SKM-1 (cell line): ENCODE measurements around the gene FAM83D.

ENCODE experiments used
- DNase-seq: peaks from one replicate; lab custom pipeline; 2025; ENCODE audit not compliant: unreplicated experiment; lab: John Stamatoyannopoulos, UW

FAM83D gene

DNA sequence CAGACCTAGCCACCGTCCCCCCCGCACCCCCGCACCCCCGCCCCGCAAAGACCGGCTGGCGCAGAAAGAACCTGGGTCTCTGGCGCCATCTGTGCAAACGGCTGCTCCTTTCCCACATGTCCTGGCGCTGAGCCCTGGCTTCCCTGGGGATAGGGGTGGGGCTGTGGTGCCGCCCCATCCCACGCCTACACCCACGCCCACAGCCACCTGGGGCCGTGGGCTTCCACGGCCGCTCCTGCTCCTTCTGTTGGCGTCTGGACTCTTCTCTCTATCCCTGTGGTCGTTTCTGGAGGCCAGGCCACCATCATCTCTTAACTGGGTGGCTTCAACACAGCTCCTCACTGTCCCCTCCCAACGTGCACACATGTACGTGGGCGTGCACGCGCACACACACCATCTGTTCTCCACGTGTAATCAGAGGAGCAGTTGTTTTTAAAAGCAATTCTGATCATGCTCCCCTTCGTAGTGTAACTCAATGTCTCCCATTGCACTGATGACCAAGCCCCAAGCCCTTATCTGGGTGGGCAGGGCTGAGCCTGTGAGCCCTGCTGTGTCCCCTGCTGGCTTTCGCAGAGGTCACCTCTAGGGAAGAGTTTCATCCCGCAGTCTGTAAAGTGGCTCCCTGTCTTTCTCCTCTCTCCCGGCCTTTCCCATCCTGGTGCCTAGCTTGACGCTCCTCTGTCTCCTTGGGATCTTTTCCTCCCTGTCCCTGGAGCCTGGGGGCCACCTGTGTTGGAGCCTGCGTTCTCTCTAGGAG is 31.9 kb upstream of the FAM83D start:
- no peak for DNase-seq

GRCh38 chr20:38895098-38895949 is 30.9 kb upstream of the FAM83D start:
- no peak for DNase-seq

DNA sequence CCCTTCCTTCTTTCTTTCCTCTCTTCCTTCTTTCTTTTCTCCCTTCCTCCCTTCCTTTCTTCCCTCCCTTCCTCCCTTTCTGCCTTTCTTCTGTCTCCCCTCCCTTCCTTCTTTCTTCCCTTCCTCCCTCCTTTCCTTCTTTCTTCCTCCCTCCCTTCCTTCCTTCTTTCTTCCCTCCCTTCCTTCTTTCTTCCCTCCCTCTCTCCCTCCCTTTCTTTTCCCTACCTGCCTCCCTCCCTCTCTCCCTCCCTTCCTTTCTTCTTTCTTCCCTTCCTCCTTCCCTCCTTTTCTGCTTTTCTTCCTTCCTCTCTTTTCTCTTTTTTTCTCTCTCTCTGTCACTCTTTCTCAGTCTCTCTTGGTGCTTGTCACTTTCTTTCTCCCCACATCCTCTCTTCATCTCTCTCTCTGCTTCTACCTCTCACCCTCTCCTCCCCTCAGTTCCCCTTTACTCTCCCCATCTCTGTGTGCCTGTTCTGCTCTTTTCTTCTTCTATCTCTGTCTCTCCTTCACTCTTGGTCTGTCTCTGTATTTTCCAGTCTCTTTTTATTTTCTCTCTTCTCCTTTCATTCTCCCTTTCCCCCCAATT is 30.1 kb upstream of the FAM83D start:
- no peak for DNase-seq

- no peak for DNase-seq
These were observed 28.9 kb upstream of the FAM83D start for GRCh38 chr20:38897267-38897666.

- no peak for DNase-seq
These were observed 25.6 kb upstream of the FAM83D start for GRCh38 chr20:38900606-38901005.

DNA sequence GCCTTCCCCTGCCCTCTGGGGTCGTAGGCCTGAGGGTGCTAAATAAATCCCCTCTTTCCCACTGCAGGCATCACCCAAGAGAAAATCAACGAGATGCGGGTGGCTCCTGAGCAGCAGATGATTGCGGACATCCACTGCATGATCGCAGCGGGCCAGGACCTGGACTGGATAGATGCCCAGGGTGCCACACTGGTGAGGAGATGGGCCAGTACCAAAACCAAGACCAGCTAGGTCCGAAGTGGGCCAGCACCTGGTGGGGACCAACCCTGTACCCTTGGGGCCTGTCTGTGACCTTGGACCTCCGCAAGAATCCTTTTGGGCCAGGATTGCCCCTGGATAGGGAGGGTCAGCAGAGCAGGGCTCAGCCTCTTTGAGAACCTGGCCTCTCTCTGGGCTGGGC is 23.6 kb upstream of the FAM83D start:
- no peak for DNase-seq

- DNase-seq: no peak
These were observed 22.9 kb upstream of the FAM83D start for GRCh38 chr20:38903335-38903734.

DNA sequence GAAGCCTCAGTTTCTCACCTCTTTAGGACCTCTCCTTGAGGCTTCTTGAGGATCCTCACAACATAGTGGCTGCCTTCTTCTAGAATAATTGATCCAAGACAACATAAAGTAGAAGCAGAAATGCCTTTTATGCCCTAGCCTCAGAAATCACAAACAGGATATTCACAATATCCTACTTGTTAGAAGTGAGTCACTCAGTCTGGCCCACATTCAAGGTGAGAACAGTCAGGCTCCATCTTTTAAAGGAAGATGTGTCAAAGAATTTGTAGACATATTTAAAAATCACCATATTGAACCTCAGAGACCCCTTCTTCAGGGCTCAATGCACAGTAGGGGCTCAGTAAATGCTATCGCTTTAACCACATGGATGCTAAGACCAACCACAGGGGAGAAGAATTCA is 20.8 kb upstream of the FAM83D start:
- no peak for DNase-seq

GRCh38 chr20:38907918-38908677 is 18.1 kb upstream of the FAM83D start:
- no peak for DNase-seq

GRCh38 chr20:38915355-38915754 is 10.9 kb upstream of the FAM83D start:
- no peak for DNase-seq

DNA sequence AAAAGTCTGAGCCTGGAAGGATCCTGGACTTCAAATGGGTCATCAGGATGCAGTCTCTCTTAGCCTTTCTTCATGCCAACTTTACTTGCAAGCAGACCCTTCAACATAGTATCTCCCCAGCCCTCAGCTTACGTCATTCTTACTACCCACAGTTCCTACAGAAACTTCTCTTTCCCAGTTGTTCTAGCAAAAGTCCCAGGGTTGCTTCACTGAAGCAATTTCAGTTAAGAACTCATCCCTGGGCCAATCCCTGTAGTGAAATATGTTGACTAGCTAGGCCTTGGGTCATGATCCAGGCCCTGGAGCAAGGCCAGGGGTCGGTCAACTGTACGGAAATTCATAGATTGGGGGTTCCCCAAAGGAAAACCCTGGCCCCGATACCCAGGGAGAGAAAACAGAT is 8.6 kb upstream of the FAM83D start:
- DNase-seq: no peak

GRCh38 chr20:38918172-38918571 is 8.0 kb upstream of the FAM83D start:
- no peak for DNase-seq

DNA sequence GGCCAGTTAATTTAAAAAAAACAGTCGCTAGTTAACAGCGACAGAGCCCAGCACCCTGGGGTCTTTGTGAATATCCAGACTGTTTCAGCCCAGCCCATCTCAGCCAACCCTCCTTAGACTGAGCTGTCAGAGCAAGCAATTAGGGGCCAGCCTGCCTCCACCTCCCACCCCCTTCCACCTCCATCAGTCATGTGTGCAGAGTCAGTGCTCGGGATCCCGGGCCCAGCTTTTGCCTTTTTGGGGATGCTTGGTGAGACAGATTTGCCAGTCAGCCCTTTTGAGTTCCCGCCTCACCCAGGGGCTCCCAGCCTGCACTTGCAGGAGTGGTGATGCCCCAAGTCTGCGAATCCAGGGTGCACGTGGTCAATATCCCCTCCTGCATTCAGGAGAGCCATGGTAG is 6.5 kb upstream of the FAM83D start:
- no peak for DNase-seq

DNA sequence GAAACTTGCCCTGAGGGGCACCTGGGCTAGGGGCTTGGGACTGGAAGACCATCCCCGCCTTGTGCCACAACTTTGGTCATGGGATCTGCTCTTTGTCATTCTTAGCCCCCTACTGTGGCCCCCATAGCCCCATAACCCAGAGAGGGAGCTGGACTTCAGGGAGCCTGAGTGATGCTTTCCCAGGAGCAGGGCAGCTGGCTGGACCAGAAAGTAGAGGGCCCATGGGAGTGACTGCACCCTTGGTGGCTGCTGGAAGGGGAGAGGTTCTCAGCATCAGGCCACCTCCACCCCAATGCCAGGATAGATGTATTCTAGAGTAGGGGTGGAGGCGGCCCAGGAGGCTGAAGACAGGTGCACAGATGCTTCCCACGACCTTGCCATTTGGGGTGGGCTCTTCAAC is 5.8 kb upstream of the FAM83D start:
- DNase-seq: no peak

GRCh38 chr20:38920851-38921250 is 5.4 kb upstream of the FAM83D start:
- DNase-seq: no peak

DNA sequence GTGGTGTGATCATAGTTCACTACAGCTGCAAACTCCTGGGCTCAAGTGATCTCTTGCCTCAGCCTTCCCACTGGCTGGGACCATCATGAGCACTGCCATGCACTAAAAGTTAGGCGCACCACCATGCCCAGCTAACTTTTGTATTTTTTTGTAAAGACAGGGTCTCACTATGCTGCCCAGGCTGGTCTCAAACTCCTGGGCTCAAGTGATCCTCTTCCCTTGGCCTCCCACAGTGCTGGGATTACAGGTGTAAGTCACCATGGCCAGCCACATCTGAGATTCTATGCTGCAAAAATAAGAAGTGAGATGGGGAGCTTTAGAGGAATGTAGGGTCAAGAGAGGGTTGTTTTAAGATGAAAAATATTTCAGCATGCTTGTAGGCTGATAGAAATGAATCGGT is 1.5 kb upstream of the FAM83D start:
- no peak for DNase-seq

GRCh38 chr20:38926934-38927616 is 858 bp downstream of the FAM83D start:
- no peak for DNase-seq

DNA sequence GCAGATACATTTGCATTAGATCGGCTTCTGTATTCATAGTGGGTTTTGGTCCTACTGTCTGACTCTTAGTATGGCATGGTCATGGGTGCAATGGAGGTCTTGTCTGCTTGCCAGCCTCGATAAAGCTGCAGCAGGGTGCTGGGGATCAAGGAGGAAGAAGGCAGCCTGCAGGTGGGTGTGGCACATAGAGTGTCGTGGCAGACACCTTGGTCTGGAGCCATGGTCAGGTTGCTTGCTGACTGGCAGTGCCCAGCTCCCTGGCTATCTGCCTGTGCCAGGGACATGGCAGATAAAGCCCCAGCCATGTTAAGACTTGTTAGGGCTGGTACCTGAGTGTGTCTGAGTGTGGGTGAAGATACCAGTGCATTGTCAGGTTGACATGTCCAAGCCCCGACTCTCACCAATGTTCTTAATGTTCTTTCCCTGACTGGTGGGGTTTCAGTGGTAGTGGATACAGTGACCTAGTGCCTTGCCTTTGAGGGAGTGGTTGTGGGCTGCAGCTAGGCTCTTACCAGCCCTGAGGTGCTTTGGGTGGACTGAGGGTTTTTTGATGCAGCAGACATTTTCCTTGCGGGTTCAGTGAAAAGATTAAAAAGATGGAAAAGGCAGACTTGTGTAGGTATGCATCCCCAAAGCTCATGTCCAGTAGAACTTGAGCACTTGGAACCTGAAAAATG is 1.8 kb downstream of the FAM83D start:
- no peak for DNase-seq

GRCh38 chr20:38930242-38930569 is 4.0 kb downstream of the FAM83D start:
- no peak for DNase-seq

DNA sequence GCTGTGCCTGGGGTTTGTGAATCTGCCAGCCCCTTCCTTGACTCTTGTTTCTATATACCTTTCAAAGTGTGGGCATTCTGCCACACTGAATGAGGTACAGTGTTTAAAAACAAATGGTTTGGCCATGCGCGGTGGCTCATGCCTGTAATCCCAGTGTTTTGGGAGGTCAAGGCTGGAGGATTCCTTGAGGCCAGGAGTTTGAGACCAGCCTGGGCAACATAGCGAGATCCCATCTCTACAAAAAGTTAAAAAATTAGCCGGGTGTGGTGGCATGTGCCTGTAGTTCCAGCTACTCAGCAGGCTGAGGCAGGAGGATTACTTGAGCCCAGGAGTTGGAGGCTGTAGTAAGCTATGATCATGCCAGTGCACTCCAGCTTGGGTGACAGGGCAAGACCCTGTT is 5.8 kb downstream of the FAM83D start:
- no peak for DNase-seq
